WTC11 (cell line): ENCODE measurements around the gene LATS2. TPM values are rescaled to one million over a fixed set of nuclear protein-coding genes. Genes with fewer than 3 reads are reported as not detected.

Experiments used
- ATAC-seq: fragments of 200-7000 bp; cut with Tn5 transposase; 2 replicates; pipeline ENCODE4 v1.10.0; 2021; ENCODE audit warnings: mild to moderate bottlenecking, moderate library complexity
- CTCF ChIA-PET: fragments of 300-600 bp; sonication (Branson Sonifier 250); formaldehyde crosslinking; loops from one replicate; lab custom pipeline; 2021; ENCODE audit warnings: antibody characterized with exemption; lab: Charles Lee
- POLR2A ChIA-PET: fragments of 350-600 bp; sonication (Branson Sonifier 250); formaldehyde crosslinking; loops from one replicate; lab custom pipeline; 2021; ENCODE audit warnings: antibody characterized with exemption; lab: Charles Lee
- DNase-seq: peaks from one replicate; pipeline ENCODE4 v3.0.0; 2021; ENCODE audit warnings: low spot score
- H3K27ac Mint-ChIP-seq: 2 replicates; pipeline ENCODE4 v1.8.0; 2021; ENCODE audit warnings: mixed read lengths
- H3K27me3 Mint-ChIP-seq: 2 replicates; pipeline ENCODE4 v1.8.0; 2021; ENCODE audit warnings: low read depth, mild to moderate bottlenecking, moderate library complexity, mixed read lengths
- H3K36me3 Mint-ChIP-seq: 2 replicates; pipeline ENCODE4 v1.8.0; 2021; ENCODE audit warnings: mixed read lengths
- H3K4me1 Mint-ChIP-seq: 2 replicates; pipeline ENCODE4 v1.8.0; 2022; ENCODE audit warnings: mixed read lengths
- H3K4me3 Mint-ChIP-seq: 2 replicates; pipeline ENCODE4 v1.8.0; 2021; ENCODE audit warnings: mild to moderate bottlenecking, moderate library complexity, mixed read lengths
- H3K9me3 Mint-ChIP-seq: 2 replicates; pipeline ENCODE4 v1.8.0; 2021; ENCODE audit warnings: mixed read lengths
- ATF1 ChIP-seq: sonication (generic); formaldehyde crosslinking; IDR thresholded peaks from 2 replicates; pipeline ENCODE4 v1.8.1; 2023; ENCODE audit warnings: mild to moderate bottlenecking, moderate library complexity, missing genetic modification reagents
- CBFB ChIP-seq: sonication (generic); formaldehyde crosslinking; IDR thresholded peaks from 2 replicates; pipeline ENCODE4 v1.8.1; 2022; ENCODE audit warnings: mild to moderate bottlenecking, low read depth, missing genetic modification reagents
- CREM ChIP-seq: sonication (generic); formaldehyde crosslinking; IDR thresholded peaks from 2 replicates; pipeline ENCODE4 v1.8.1; 2022; ENCODE audit warnings: mild to moderate bottlenecking, missing genetic modification reagents, moderate library complexity
- FOXK1 ChIP-seq: sonication (generic); formaldehyde crosslinking; IDR thresholded peaks from 2 replicates; pipeline ENCODE4 v1.8.0; 2022; ENCODE audit warnings: mild to moderate bottlenecking, moderate library complexity, missing genetic modification reagents
- FOXP1 ChIP-seq: sonication (generic); formaldehyde crosslinking; IDR thresholded peaks from 2 replicates; pipeline ENCODE4 v1.8.0; 2022; ENCODE audit warnings: missing genetic modification reagents, mild to moderate bottlenecking, moderate library complexity, borderline replicate concordance
- GABPB1 ChIP-seq: sonication (generic); formaldehyde crosslinking; IDR thresholded peaks from 2 replicates; pipeline ENCODE4 v1.8.1; 2023; ENCODE audit warnings: mild to moderate bottlenecking, missing genetic modification reagents
- HMGA2 ChIP-seq: fragments of 250-450 bp; sonication (Bioruptor Pico); IDR thresholded peaks from 2 replicates; pipeline ENCODE4 v1.4.0; 2021; ENCODE audit warnings: mild to moderate bottlenecking, moderate library complexity
- IRF2 ChIP-seq: sonication (generic); formaldehyde crosslinking; IDR thresholded peaks from 2 replicates; pipeline ENCODE4 v1.8.0; 2022; ENCODE audit warnings: low read depth, missing genetic modification reagents, borderline replicate concordance
- JAZF1 ChIP-seq: fragments of 250-450 bp; sonication (Bioruptor Pico); IDR thresholded peaks from 2 replicates; pipeline ENCODE4 v1.9.0; 2021; ENCODE audit warnings: moderate library complexity, mild to moderate bottlenecking, inconsistent platforms
- MYBL2 ChIP-seq: sonication (generic); formaldehyde crosslinking; IDR thresholded peaks from 2 replicates; pipeline ENCODE4 v1.8.1; 2023; ENCODE audit warnings: mild to moderate bottlenecking, moderate library complexity, missing genetic modification reagents
- SOX15 ChIP-seq: fragments of 250-450 bp; sonication (Bioruptor Pico); IDR thresholded peaks from 2 replicates; pipeline ENCODE4 v1.9.0; 2021; ENCODE audit warnings: mild to moderate bottlenecking
- SP1 ChIP-seq: sonication (generic); formaldehyde crosslinking; conservative IDR thresholded peaks from 2 replicates; pipeline ENCODE4 v1.8.1; 2022; ENCODE audit warnings: missing genetic modification reagents
- ZBTB21 ChIP-seq: sonication (generic); formaldehyde crosslinking; IDR thresholded peaks from 2 replicates; pipeline ENCODE4 v1.8.1; 2023; ENCODE audit warnings: mild to moderate bottlenecking, missing genetic modification reagents, borderline replicate concordance
- ZNF138 ChIP-seq: sonication (generic); formaldehyde crosslinking; conservative IDR thresholded peaks from 2 replicates; pipeline ENCODE4 v1.8.1; 2022; ENCODE audit warnings: mild to moderate bottlenecking, moderate library complexity, missing genetic modification reagents
- ZNF219 ChIP-seq: sonication (generic); formaldehyde crosslinking; IDR thresholded peaks from 2 replicates; pipeline ENCODE4 v1.8.0; 2023; ENCODE audit warnings: missing genetic modification reagents, mild to moderate bottlenecking, borderline replicate concordance
- total RNA-seq: library from RNA; stranded (reverse); gene quantifications from 3 replicates; pipeline ENCODE4 v1.2.3, GENCODE V29; 2021
- TF ChIP-seq, protein P1 (sequence below): sonication (generic); formaldehyde crosslinking; IDR thresholded peaks from 2 replicates; pipeline ENCODE4 v1.8.1; 2023; ENCODE audit warnings: mild to moderate bottlenecking, missing genetic modification reagents, borderline replicate concordance
- TF ChIP-seq, protein P2 (sequence below): sonication (generic); formaldehyde crosslinking; IDR thresholded peaks from 2 replicates; pipeline ENCODE4 v1.8.1; 2022; ENCODE audit warnings: low read depth, missing genetic modification reagents, borderline replicate concordance
- TF ChIP-seq, protein P3 (sequence below): fragments of 250-450 bp; sonication (Bioruptor Pico); conservative IDR thresholded peaks from 2 replicates; pipeline ENCODE4 v1.9.0; 2021; ENCODE audit warnings: mild to moderate bottlenecking
- TF ChIP-seq, protein P4 (sequence below): sonication (generic); formaldehyde crosslinking; IDR thresholded peaks from 2 replicates; pipeline ENCODE4 v1.8.0; 2022; ENCODE audit warnings: mild to moderate bottlenecking, missing genetic modification reagents
- TF ChIP-seq, protein P5 (sequence below): fragments of 200-600 bp; IDR thresholded peaks from 2 replicates; pipeline ENCODE4 v1.8.0; 2022; ENCODE audit warnings: antibody characterized with exemption
- TF ChIP-seq, protein P6 (sequence below): sonication (generic); formaldehyde crosslinking; IDR thresholded peaks from 2 replicates; pipeline ENCODE4 v1.8.1; 2023; ENCODE audit warnings: mild to moderate bottlenecking, missing genetic modification reagents, moderate library complexity
- TF ChIP-seq, protein P7 (sequence below): sonication (generic); formaldehyde crosslinking; IDR thresholded peaks from 2 replicates; pipeline ENCODE4 v1.8.1; 2022; ENCODE audit warnings: mild to moderate bottlenecking, moderate library complexity, missing genetic modification reagents

Gene LATS2
- total RNA-seq, 1 experiment from 2014 or later = 28.9 TPM

DNA sequence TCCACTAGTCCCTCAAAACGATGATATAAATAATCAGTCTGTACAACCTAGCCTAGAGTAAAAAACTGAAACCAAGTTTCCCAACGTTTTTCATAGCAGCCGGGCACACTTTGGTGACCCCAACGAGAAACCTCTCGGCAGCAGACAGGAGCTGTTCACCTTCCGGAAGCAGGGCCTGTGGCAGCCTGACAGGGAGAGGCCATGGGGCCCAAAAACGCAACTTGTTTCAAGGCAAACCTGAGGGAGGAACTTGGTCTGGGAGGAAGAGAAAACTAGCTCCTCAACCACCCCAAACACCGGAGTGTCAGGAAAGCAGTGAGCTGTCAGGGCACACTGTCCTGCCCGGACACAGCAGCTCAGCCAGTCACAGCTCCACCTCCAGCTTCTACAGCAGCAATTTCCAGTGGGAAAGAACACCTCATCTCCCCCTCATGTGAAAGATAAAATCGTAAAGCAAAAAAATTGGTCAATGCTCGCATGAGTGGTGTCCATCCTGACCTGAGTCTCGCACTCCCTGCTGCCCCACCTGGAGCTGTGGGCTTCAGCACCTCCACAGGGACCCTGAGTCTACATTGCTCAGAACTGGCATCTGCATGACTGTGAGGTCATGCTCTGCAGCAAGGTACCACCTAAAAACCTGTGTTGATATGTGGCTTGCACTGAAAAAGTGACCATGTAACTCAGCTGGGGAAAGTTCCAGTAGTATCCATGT lies 40.6 kb upstream of the LATS2 start (continued):
- TF ChIP-seq, protein P1, sequence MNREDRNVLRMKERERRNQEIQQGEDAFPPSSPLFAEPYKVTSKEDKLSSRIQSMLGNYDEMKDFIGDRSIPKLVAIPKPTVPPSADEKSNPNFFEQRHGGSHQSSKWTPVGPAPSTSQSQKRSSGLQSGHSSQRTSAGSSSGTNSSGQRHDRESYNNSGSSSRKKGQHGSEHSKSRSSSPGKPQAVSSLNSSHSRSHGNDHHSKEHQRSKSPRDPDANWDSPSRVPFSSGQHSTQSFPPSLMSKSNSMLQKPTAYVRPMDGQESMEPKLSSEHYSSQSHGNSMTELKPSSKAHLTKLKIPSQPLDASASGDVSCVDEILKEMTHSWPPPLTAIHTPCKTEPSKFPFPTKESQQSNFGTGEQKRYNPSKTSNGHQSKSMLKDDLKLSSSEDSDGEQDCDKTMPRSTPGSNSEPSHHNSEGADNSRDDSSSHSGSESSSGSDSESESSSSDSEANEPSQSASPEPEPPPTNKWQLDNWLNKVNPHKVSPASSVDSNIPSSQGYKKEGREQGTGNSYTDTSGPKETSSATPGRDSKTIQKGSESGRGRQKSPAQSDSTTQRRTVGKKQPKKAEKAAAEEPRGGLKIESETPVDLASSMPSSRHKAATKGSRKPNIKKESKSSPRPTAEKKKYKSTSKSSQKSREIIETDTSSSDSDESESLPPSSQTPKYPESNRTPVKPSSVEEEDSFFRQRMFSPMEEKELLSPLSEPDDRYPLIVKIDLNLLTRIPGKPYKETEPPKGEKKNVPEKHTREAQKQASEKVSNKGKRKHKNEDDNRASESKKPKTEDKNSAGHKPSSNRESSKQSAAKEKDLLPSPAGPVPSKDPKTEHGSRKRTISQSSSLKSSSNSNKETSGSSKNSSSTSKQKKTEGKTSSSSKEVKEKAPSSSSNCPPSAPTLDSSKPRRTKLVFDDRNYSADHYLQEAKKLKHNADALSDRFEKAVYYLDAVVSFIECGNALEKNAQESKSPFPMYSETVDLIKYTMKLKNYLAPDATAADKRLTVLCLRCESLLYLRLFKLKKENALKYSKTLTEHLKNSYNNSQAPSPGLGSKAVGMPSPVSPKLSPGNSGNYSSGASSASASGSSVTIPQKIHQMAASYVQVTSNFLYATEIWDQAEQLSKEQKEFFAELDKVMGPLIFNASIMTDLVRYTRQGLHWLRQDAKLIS (CRISPR knock-in tag) = no peak
- TF ChIP-seq, protein P2, sequence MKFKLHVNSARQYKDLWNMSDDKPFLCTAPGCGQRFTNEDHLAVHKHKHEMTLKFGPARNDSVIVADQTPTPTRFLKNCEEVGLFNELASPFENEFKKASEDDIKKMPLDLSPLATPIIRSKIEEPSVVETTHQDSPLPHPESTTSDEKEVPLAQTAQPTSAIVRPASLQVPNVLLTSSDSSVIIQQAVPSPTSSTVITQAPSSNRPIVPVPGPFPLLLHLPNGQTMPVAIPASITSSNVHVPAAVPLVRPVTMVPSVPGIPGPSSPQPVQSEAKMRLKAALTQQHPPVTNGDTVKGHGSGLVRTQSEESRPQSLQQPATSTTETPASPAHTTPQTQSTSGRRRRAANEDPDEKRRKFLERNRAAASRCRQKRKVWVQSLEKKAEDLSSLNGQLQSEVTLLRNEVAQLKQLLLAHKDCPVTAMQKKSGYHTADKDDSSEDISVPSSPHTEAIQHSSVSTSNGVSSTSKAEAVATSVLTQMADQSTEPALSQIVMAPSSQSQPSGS (CRISPR knock-in tag) = no peak
- TF ChIP-seq MYBL2 (CRISPR knock-in tag) = no peak
- no peak for TF ChIP-seq ZBTB21 (CRISPR knock-in tag)
- no peak for TF ChIP-seq SOX15 (CRISPR knock-in tag)
- TF ChIP-seq ATF1 (CRISPR knock-in tag) = no peak
- TF ChIP-seq, protein P3, sequence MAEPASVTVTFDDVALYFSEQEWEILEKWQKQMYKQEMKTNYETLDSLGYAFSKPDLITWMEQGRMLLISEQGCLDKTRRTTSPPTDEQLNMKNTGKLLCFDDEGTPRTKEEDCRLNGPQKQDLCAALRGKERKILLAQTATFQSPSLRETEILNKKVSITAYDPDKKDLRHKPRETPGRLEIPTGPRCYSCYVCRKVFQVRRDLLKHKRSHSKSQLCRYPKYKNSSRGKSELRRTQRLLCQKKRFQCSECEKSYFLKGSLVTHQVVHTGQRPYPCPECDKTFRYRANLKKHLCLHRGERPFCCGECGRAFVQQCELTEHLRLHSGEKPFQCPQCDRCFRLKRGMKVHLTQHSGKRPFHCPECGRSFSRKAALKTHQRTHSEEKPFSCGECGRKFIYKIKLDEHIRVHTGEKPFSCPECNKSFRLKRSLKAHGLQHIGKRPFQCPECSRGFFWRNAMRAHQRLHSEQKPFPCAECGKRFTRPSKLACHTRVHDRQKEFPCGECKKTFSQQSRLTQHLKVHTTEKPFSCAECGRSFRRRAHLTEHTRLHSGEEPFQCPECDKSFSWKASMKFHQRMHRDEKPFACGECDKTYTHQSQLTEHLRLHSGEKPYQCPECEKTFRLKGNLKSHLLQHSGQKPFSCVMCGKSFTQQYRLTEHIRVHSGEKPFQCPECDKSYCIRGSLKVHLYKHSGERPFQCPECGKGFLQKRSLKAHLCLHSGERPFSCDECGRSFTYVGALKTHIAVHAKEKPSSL = no peak
- TF ChIP-seq, protein P4, sequence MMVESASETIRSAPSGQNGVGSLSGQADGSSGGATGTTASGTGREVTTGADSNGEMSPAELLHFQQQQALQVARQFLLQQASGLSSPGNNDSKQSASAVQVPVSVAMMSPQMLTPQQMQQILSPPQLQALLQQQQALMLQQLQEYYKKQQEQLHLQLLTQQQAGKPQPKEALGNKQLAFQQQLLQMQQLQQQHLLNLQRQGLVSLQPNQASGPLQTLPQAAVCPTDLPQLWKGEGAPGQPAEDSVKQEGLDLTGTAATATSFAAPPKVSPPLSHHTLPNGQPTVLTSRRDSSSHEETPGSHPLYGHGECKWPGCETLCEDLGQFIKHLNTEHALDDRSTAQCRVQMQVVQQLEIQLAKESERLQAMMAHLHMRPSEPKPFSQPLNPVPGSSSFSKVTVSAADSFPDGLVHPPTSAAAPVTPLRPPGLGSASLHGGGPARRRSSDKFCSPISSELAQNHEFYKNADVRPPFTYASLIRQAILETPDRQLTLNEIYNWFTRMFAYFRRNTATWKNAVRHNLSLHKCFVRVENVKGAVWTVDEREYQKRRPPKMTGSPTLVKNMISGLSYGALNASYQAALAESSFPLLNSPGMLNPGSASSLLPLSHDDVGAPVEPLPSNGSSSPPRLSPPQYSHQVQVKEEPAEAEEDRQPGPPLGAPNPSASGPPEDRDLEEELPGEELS (CRISPR knock-in tag) = no peak
- no peak for TF ChIP-seq GABPB1 (CRISPR knock-in tag)
- no peak for TF ChIP-seq FOXK1 (CRISPR knock-in tag)
- no peak for TF ChIP-seq HMGA2 (CRISPR knock-in tag)
- TF ChIP-seq SP1 (CRISPR knock-in tag) = no peak
- no peak for TF ChIP-seq FOXP1 (CRISPR knock-in tag)
- TF ChIP-seq ZNF138 (CRISPR knock-in tag) = no peak
- TF ChIP-seq JAZF1 (CRISPR knock-in tag) = no peak

DNA sequence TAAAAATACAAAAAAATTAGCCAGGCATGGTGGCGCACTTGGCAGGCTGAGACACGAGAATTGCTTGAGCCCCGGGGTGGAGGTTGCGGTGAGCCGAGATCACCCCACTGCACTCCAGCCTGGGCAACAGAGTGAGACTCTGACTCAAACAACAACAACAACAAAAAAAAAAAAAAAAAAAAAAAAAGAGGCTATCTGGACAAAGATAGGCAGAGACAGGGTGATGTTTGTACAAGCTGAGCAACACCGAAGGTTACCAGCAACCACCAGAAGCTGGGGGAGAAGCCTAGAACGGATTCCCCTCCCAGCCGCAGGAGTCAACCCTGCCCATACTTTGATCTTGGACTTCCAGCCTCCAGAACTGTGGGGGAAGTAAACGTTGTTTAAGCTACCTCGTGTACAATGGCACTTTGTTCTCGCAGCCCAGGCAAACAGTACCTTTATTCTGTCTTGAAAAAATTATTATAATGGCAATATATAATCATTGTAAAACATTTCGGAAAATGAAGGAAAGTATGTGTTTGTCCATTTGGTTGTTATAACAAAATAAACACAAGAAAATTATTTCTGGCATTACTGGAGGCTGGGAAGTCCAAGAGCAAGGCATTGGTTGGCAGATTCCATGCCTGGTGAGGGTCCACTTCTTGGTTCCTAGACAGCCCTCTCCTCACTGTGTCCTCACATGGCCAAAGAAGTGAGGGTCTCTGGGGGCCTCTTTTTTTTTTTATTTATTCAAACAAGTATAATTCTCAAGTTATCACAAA lies 39.8 kb upstream of the LATS2 start:
- H3K36me3 Mint-ChIP-seq = no peaks in the 10 kb centered on the region
- peaks cover 3% of the 10 kb centered on the region; the same call in 1 of the 2 replicates for H3K4me1 Mint-ChIP-seq
- TF ChIP-seq IRF2 (CRISPR knock-in tag) (no peak), CBFB (CRISPR knock-in tag) (no peak), ATF1 (CRISPR knock-in tag) (no peak), CREM (CRISPR knock-in tag) (no peak), ZNF219 (no peak)
- TF ChIP-seq, protein P5, sequence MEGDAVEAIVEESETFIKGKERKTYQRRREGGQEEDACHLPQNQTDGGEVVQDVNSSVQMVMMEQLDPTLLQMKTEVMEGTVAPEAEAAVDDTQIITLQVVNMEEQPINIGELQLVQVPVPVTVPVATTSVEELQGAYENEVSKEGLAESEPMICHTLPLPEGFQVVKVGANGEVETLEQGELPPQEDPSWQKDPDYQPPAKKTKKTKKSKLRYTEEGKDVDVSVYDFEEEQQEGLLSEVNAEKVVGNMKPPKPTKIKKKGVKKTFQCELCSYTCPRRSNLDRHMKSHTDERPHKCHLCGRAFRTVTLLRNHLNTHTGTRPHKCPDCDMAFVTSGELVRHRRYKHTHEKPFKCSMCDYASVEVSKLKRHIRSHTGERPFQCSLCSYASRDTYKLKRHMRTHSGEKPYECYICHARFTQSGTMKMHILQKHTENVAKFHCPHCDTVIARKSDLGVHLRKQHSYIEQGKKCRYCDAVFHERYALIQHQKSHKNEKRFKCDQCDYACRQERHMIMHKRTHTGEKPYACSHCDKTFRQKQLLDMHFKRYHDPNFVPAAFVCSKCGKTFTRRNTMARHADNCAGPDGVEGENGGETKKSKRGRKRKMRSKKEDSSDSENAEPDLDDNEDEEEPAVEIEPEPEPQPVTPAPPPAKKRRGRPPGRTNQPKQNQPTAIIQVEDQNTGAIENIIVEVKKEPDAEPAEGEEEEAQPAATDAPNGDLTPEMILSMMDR = no peak
- TF ChIP-seq, protein P6, sequence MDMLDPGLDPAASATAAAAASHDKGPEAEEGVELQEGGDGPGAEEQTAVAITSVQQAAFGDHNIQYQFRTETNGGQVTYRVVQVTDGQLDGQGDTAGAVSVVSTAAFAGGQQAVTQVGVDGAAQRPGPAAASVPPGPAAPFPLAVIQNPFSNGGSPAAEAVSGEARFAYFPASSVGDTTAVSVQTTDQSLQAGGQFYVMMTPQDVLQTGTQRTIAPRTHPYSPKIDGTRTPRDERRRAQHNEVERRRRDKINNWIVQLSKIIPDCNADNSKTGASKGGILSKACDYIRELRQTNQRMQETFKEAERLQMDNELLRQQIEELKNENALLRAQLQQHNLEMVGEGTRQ (CRISPR knock-in tag) = no peak
- TF ChIP-seq, protein P7, sequence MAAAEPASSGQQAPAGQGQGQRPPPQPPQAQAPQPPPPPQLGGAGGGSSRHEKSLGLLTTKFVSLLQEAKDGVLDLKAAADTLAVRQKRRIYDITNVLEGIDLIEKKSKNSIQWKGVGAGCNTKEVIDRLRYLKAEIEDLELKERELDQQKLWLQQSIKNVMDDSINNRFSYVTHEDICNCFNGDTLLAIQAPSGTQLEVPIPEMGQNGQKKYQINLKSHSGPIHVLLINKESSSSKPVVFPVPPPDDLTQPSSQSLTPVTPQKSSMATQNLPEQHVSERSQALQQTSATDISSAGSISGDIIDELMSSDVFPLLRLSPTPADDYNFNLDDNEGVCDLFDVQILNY (CRISPR knock-in tag) = no peak

More for the DNA sequence above, 39.8 kb upstream of the LATS2 start:
- ATAC-seq = no peak
- Mint-ChIP-seq H3K4me3 (no peak overlapping the region), H3K27me3 (no peaks in the 10 kb centered on the region), H3K9me3 (0 out of 2 replicates have a peak, but pooled peaks cover 4% of the 10 kb centered on the region), H3K27ac (no peak overlapping the region)
- ChIA-PET CTCF (interaction anchor here (0.8 kb wide), 1 partner anchor 159 kb away, joined by 4 read pairs; no protein-coding TSS in a partner anchor), POLR2A (no interaction called here)
- DNase-seq = no peak
